Measurements from ENCODE around the gene KCNC4.

KCNC4 gene

DNA sequence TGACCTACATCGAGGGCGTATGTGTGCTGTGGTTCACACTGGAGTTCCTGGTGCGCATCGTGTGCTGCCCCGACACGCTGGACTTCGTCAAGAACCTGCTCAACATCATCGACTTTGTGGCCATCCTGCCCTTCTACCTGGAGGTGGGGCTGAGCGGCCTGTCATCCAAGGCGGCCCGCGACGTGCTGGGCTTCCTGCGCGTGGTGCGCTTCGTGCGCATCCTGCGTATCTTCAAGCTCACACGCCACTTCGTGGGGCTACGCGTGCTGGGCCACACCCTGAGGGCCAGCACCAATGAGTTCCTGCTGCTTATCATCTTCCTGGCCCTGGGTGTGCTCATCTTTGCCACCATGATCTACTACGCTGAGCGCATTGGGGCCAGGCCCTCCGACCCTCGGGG, 13.0 kb downstream of the KCNC4 start:
- Histone ChIP-seq H3K4me3 (ENCODE audit: low read length) (no peak overlapping the region), H3K27me3 (ENCODE audit: insufficient read depth, low read length) (peaks cover 2% of the 10 kb centered on the region), H3K4me1 (ENCODE audit: insufficient read depth, low read length) (no peaks in the 10 kb centered on the region), H3K9me3 (ENCODE audit: low read length) (no peaks in the 10 kb centered on the region), H2AFZ (ENCODE audit: low read depth, low read length) (no peak overlapping the region), H3K36me3 (ENCODE audit: insufficient read depth, low read length) (no peaks in the 10 kb centered on the region)

DNA sequence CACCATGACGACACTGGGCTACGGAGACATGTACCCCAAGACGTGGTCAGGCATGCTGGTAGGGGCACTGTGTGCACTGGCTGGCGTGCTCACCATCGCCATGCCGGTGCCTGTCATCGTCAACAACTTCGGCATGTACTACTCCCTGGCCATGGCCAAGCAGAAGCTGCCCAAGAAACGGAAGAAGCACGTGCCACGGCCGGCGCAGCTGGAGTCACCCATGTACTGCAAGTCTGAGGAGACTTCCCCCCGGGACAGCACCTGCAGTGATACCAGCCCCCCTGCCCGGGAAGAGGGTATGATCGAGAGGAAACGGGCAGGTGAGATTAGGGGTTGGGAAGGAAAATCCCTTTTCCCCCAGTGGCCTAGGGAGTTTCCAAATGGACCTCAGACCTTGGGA, 13.5 kb downstream of the KCNC4 start:
- Histone ChIP-seq H3K36me3 (ENCODE audit: insufficient read depth, low read length) (no peaks in the 10 kb centered on the region), H2AFZ (ENCODE audit: low read depth, low read length) (no peak overlapping the region), H3K4me3 (ENCODE audit: low read length) (no peak overlapping the region), H3K27me3 (ENCODE audit: insufficient read depth, low read length) (peaks cover 2% of the 10 kb centered on the region), H3K9me3 (ENCODE audit: low read length) (no peaks in the 10 kb centered on the region), H3K4me1 (ENCODE audit: insufficient read depth, low read length) (no peaks in the 10 kb centered on the region)

DNA sequence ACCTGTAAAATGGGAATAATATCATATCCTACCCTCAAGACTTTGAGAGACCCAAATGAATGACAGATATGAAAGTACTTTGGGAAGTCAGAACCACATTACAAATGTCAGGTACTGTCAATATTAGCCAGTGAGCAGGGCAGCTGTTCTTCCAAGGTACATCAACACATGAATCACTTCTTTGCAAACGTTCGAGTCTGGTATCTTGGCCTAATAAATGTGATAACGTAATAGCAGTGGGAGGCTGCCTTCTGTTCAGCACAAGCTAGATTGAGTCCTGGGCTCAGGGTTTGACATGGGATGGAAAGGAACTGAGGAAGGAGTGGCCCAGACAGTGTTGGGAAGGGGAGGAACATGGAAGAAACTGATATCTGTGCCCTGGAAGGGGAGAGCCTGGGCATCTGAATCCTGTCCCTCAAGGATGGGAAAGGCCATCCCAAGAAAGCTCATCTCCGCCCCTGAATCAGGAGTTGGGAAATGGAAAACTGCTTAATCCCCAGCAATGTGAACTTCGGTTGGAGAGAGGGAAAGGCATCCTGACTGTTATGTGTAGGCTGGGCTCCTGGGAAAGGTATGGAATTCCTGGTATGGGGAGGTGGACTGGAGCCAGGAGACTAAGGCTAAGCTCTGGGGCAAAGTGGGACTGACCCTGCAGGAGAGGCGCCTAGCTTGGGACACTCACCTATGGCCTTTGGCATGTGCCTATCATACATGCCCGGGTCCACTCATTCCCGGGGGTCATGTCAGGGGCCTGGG, 14.3 kb downstream of the KCNC4 start:
- Histone ChIP-seq H3K9me3 (ENCODE audit: low read length) (no peaks in the 10 kb centered on the region), H2AFZ (ENCODE audit: low read depth, low read length) (no peak overlapping the region), H3K4me3 (ENCODE audit: low read length) (no peak overlapping the region), H3K4me1 (ENCODE audit: insufficient read depth, low read length) (no peaks in the 10 kb centered on the region), H3K27me3 (ENCODE audit: insufficient read depth, low read length) (peaks cover 2% of the 10 kb centered on the region), H3K36me3 (ENCODE audit: insufficient read depth, low read length) (no peaks in the 10 kb centered on the region)

DNA sequence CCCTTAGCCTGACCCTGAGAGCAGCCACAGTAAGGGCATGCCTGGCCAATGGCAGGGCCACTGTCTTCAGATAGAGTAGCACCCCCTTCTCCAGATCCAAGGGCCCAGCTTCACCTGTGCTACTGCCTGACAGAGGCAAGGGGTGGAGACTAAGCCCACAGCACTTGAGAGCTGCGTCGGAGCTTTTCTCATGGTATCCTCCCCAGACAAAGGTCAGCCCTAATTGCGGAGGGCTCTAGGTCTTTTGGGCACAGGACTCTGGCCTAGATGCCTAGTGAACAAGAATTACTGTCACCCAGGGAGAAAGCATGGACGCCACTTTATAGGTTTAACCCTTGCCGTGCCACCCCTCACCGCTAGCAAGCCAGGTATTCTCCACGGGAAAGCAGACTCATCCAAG, 15.1 kb downstream of the KCNC4 start:
- no peaks in the 10 kb centered on the region for H3K27me3 ChIP-seq (ENCODE audit: insufficient read depth, low read length)
- no peaks in the 10 kb centered on the region for H3K36me3 ChIP-seq (ENCODE audit: insufficient read depth, low read length)
- no peaks in the 10 kb centered on the region for H3K9me3 ChIP-seq (ENCODE audit: low read length)
- H3K4me3 ChIP-seq (ENCODE audit: low read length): no peak overlapping the region
- H3K4me1 ChIP-seq (ENCODE audit: insufficient read depth, low read length): no peaks in the 10 kb centered on the region
- H2AFZ ChIP-seq (ENCODE audit: low read depth, low read length): no peak overlapping the region

DNA sequence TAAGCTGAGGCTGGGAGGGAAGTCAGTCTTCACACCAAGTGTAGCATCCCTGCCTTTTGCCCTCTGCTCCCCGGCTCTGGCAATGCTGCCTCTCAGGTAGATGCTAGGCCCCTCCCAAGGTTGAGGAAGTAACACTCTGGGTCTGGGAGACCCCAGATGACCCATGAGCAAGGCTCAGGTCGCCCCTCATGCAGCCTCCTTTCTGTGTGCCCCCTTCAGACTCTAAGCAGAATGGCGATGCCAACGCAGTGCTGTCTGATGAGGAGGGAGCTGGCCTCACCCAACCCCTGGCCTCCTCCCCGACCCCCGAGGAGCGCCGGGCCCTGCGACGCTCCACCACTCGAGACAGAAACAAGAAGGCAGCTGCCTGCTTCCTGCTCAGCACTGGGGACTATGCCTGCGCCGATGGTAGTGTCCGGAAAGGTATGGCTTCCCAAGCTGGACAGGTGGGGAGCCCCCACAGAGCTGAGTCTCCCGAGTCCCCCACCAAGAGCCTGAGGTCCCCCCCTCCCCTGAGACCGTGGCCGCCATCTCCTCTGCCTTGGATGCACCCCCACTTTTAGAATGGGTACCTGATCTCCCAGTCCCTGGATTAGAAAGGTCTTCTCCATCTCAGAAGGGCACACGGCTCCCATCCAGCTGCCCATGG, 15.8 kb downstream of the KCNC4 start:
- no peaks in the 10 kb centered on the region for H3K4me1 ChIP-seq (ENCODE audit: insufficient read depth, low read length)
- no peak overlapping the region for H3K4me3 ChIP-seq (ENCODE audit: low read length)
- no peaks in the 10 kb centered on the region for H3K27me3 ChIP-seq (ENCODE audit: insufficient read depth, low read length)
- H3K36me3 ChIP-seq (ENCODE audit: insufficient read depth, low read length): no peaks in the 10 kb centered on the region
- no peaks in the 10 kb centered on the region for H3K9me3 ChIP-seq (ENCODE audit: low read length)
- no peak overlapping the region for H2AFZ ChIP-seq (ENCODE audit: low read depth, low read length)

DNA sequence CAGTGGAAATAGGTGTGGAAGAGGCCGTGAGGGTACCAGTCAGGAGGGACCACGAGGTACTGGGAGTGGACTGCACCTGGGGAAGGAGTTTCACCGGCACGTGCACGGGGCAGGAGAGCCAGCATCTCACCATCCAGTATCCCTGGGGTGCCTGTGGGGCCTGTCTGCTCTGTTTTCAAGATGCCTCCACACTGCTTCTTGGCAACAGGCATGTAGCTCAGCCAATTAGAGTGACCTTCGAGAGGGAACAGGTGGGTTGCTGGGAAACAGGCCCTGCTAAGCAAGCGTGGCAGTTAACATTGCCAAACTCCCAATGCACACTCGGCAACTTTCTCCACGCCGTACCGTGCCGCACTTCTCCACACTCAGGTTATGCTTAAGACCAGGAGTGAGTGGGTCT, 17.7 kb downstream of the KCNC4 start:
- H2AFZ ChIP-seq (ENCODE audit: low read depth, low read length): no peak overlapping the region
- no peaks in the 10 kb centered on the region for H3K36me3 ChIP-seq (ENCODE audit: insufficient read depth, low read length)
- H3K27me3 ChIP-seq (ENCODE audit: insufficient read depth, low read length): no peaks in the 10 kb centered on the region
- no peaks in the 10 kb centered on the region for H3K4me1 ChIP-seq (ENCODE audit: insufficient read depth, low read length)
- peaks cover 8% of the 10 kb centered on the region for H3K9me3 ChIP-seq (ENCODE audit: low read length)
- H3K4me3 ChIP-seq (ENCODE audit: low read length): no peak overlapping the region

DNA sequence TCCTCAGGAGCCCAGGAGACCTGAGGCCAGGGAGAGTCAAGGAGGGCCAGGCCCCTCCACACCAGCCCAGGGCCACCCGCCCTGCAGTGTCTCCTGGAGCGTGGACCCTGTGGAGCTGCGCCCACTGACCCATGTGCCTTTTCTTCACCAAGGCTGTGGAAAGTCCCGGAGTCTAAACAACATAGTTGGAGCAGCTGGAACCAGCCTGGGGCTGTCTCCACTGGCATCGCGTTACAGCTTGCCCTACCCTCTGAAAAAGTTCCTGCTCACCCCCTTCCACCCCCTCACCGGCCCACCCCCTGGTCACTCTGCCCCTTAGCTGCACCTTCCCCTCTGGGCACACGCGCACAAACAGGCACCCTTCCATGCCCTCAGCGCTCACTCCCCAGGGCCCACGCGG, 18.3 kb downstream of the KCNC4 start:
- no peaks in the 10 kb centered on the region for H3K27me3 ChIP-seq (ENCODE audit: insufficient read depth, low read length)
- H3K36me3 ChIP-seq (ENCODE audit: insufficient read depth, low read length): no peaks in the 10 kb centered on the region
- peaks cover 8% of the 10 kb centered on the region for H3K9me3 ChIP-seq (ENCODE audit: low read length)
- no peaks in the 10 kb centered on the region for H3K4me1 ChIP-seq (ENCODE audit: insufficient read depth, low read length)
- H2AFZ ChIP-seq (ENCODE audit: low read depth, low read length): no peak overlapping the region
- no peak overlapping the region for H3K4me3 ChIP-seq (ENCODE audit: low read length)

DNA sequence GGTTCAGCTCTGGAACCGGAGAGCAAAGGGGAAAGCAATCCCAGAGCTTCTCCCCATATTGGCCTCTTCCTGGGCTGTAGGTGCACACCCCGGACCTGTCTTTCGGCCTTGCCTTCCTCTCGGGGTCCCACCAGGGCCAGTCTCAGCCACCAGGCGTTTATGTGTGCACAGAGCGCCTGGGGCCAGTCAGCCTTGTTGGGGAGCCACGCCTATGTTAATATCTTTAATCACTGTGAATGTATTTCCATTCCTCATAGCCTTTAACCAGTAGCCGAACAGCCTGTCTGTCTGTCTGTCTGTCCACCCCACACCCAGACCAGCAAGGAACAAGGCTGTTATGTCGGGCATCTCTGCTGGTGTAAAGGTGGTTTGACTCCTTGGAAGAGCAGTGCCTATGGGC, 18.8 kb downstream of the KCNC4 start:
- no peak overlapping the region for H3K4me3 ChIP-seq (ENCODE audit: low read length)
- H2AFZ ChIP-seq (ENCODE audit: low read depth, low read length): no peak overlapping the region
- H3K9me3 ChIP-seq (ENCODE audit: low read length): peaks cover 8% of the 10 kb centered on the region
- peaks cover under 1% of the 10 kb centered on the region for H3K4me1 ChIP-seq (ENCODE audit: insufficient read depth, low read length)
- no peaks in the 10 kb centered on the region for H3K36me3 ChIP-seq (ENCODE audit: insufficient read depth, low read length)
- no peaks in the 10 kb centered on the region for H3K27me3 ChIP-seq (ENCODE audit: insufficient read depth, low read length)

DNA sequence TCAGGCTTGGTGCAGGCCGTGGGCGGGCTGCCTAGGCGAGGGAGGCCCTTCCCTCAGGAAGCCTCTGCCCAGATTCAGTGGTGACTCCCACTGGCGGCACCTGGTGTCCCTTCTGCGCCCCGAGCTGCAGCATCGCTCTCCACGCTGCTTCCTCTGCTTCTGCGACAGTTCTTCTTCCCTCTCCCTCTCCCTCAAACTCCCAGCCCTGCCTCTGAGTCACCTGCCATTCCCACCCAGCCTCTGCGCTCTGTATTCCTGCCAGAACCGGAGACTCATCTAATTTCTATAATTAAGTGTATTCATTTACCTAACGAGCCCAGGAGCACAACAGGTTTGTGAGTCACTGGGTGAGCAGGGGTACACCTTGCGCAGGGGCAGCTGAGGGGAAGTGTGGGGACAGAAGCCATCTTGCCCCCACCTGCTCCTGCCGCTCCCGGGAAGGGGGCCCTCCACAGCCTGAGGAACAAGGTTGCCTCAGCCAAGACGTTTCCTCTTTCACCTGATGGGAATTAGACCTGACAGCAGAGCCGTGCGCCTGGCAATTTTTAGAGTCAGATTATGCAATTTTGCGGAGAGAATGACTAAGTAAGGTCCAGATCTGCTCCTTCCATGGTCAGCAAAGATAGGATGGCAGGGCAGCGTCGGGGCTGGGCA, 19.4 kb downstream of the KCNC4 start:
- no peaks in the 10 kb centered on the region for H3K27me3 ChIP-seq (ENCODE audit: insufficient read depth, low read length)
- H3K9me3 ChIP-seq (ENCODE audit: low read length): peaks cover 8% of the 10 kb centered on the region
- peaks cover 7% of the 10 kb centered on the region for H3K4me1 ChIP-seq (ENCODE audit: insufficient read depth, low read length)
- H3K4me3 ChIP-seq (ENCODE audit: low read length): no peak overlapping the region
- no peaks in the 10 kb centered on the region for H3K36me3 ChIP-seq (ENCODE audit: insufficient read depth, low read length)
- H2AFZ ChIP-seq (ENCODE audit: low read depth, low read length): no peak overlapping the region

DNA sequence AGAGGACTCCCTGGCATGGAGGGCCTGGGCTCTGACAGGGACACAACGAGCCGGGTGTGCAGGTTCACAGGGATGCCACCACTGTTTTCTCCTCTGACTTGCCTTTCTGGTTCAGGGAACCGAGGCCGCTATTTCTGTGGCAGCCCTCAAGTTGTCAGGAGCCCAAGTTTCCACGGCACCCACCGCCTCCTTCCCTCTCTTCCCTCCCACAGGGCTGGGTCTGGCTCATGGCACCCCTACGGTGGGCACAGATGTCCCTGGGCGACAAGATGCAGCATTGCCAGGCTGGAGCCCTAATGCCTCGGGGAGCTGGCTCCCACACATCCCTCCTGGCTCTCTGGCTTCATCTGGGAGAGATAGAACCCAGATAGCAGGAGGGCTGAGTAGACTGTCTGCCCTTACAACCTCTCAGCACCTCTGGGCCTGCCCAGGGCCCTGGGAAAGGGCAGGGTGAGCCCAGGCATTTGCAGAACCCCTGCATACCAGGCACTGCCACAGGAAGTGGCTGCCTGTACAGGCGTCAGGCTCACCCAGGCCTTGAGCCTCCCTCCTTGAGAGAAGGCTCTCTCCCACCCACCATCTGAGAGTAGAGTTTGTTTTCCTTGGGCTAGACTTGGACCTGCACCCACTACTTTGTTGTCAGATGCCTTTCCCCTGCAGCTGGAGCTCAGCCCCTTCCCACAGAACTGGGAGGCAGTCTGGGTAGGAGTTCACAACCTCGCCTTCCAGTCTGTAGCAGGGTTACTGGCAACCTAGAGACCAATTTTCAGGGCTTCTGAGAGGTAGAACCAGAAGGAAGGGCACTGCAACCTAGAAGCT, 20.5 kb downstream of the KCNC4 start:
- Histone ChIP-seq H2AFZ (ENCODE audit: low read depth, low read length) (no peak overlapping the region), H3K27me3 (ENCODE audit: insufficient read depth, low read length) (no peaks in the 10 kb centered on the region), H3K4me3 (ENCODE audit: low read length) (no peak overlapping the region), H3K4me1 (ENCODE audit: insufficient read depth, low read length) (peaks cover 7% of the 10 kb centered on the region), H3K9me3 (ENCODE audit: low read length) (peaks cover 8% of the 10 kb centered on the region), H3K36me3 (ENCODE audit: insufficient read depth, low read length) (no peaks in the 10 kb centered on the region)

DNA sequence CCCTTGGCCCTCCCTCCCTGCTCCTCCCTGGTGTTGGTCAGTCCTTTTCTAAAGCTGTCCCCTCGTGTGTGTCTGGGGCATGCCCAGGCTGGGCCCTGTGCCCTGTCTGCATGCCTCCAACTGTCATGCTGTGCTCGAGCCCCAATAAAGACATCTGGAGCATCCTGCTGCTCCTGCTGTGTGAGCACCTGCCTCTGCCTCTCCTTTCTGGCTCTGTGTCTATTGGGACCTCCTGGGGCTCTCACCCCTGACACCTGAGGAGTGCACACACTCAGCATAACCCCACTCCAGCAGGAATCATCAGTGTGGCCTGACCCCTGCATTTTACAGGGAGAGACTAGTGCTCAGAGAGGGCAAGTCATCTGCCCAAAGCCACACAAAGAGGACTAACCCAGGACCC, 23.7 kb downstream of the KCNC4 start:
- Histone ChIP-seq H3K4me1 (ENCODE audit: insufficient read depth, low read length) (peaks cover 7% of the 10 kb centered on the region), H3K9me3 (ENCODE audit: low read length) (peaks cover 8% of the 10 kb centered on the region), H3K4me3 (ENCODE audit: low read length) (no peak overlapping the region), H2AFZ (ENCODE audit: low read depth, low read length) (no peak overlapping the region), H3K27me3 (ENCODE audit: insufficient read depth, low read length) (no peaks in the 10 kb centered on the region), H3K36me3 (ENCODE audit: insufficient read depth, low read length) (no peaks in the 10 kb centered on the region)

DNA sequence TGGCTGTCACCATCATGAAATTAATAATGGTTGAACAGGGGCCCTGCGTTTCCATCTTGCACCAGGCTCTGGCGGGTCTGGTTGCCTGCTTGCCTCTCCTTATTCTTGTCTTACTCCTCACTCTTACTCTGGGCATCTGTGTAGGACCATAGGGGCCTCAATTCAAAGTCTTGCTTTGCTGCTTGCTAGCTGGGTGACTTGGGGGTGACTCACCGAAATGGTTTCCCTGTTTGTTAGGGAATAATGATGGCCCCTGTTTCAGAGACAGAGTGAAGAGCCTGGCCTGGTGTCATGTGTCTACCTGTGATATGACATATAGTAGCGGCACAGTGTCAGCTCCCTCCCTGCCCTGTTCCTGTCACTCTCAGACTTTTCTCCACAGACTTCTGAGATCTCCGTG, 24.6 kb downstream of the KCNC4 start:
- H3K4me3 ChIP-seq (ENCODE audit: low read length): no peak overlapping the region
- H3K9me3 ChIP-seq (ENCODE audit: low read length): peaks cover 8% of the 10 kb centered on the region
- H3K27me3 ChIP-seq (ENCODE audit: insufficient read depth, low read length): no peaks in the 10 kb centered on the region
- no peaks in the 10 kb centered on the region for H3K36me3 ChIP-seq (ENCODE audit: insufficient read depth, low read length)
- H2AFZ ChIP-seq (ENCODE audit: low read depth, low read length): no peak overlapping the region
- peaks cover 7% of the 10 kb centered on the region for H3K4me1 ChIP-seq (ENCODE audit: insufficient read depth, low read length)

Data from neuron (in vitro differentiated cells).